NT2/D1 (cell line): ENCODE measurements around the gene DNAJC16.

Experiments
- SUZ12 ChIP-seq: IDR thresholded peaks from 2 replicates; pipeline ENCODE4 v1.6.1; 2011; ENCODE audit not compliant: insufficient read length, insufficient read depth; ENCODE audit errors: extremely low read depth
- YY1 ChIP-seq: IDR thresholded peaks from 2 replicates; pipeline ENCODE4 v1.6.1; 2011; ENCODE audit not compliant: insufficient read length, insufficient read depth

DNA sequence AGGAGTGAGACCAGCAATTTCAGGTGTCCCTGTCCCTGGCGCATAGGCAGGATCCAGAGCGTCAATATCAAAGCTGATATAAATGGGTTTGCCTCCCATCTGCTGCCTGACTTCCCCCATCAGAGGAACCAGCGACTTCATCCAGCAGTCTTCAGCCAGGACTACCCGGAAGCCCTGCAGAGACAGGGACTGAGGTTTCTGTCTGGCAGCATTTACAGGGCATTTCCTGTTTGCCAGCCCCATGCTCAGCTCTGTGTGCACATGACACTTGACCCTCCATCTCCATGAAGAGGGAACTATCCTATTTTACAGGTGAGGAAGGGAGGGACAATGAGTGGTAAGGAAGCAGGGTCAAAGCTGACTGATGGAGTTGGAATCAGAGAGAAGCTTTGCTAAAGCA, 51.0 kb downstream of the DNAJC16 start:
- TF ChIP-seq YY1 (no peak), SUZ12 (no peak)
